HEK293T (cell line): ENCODE data around the gene PCGF3.

Experiments used
- ARNT ChIP-seq: fragments of 450-650 bp; IDR thresholded peaks from 2 replicates; pipeline ENCODE4 v1.6.1; 2017; ENCODE audit warnings: mild to moderate bottlenecking
- FOXA1 ChIP-seq: fragments of 450-650 bp; IDR thresholded peaks from 2 replicates; pipeline ENCODE4 v1.6.1; 2016; ENCODE audit warnings: mild to moderate bottlenecking
- FOXK2 ChIP-seq: fragments of 450-650 bp; IDR thresholded peaks from 2 replicates; pipeline ENCODE4 v1.6.1; 2016; ENCODE audit warnings: mild to moderate bottlenecking
- FOXM1 ChIP-seq: fragments of 450-650 bp; IDR thresholded peaks from 2 replicates; pipeline ENCODE4 v1.6.1; 2017; ENCODE audit warnings: mild to moderate bottlenecking, borderline replicate concordance
- L3MBTL2 ChIP-seq: fragments of 450-650 bp; conservative IDR thresholded peaks from 2 replicates; pipeline ENCODE4 v1.6.1; 2016; ENCODE audit warnings: mild to moderate bottlenecking
- LEF1 ChIP-seq: fragments of 450-650 bp; IDR thresholded peaks from 2 replicates; pipeline ENCODE4 v1.6.1; 2017; ENCODE audit warnings: mild to moderate bottlenecking, borderline replicate concordance
- PKNOX1 ChIP-seq: fragments of 450-650 bp; IDR thresholded peaks from 2 replicates; pipeline ENCODE4 v1.6.1; 2016
- SP1 ChIP-seq: fragments of 450-650 bp; IDR thresholded peaks from 2 replicates; pipeline ENCODE4 v1.6.1; 2017
- SUZ12 ChIP-seq: fragments of 450-650 bp; IDR thresholded peaks from 2 replicates; pipeline ENCODE4 v1.6.1; 2016; ENCODE audit warnings: mild to moderate bottlenecking
- TARDBP ChIP-seq: fragments of 450-650 bp; IDR thresholded peaks from 2 replicates; pipeline ENCODE4 v1.6.1; 2016
- ZNF384 ChIP-seq: fragments of 450-650 bp; IDR thresholded peaks from 2 replicates; pipeline ENCODE4 v1.6.1; 2016

DNA sequence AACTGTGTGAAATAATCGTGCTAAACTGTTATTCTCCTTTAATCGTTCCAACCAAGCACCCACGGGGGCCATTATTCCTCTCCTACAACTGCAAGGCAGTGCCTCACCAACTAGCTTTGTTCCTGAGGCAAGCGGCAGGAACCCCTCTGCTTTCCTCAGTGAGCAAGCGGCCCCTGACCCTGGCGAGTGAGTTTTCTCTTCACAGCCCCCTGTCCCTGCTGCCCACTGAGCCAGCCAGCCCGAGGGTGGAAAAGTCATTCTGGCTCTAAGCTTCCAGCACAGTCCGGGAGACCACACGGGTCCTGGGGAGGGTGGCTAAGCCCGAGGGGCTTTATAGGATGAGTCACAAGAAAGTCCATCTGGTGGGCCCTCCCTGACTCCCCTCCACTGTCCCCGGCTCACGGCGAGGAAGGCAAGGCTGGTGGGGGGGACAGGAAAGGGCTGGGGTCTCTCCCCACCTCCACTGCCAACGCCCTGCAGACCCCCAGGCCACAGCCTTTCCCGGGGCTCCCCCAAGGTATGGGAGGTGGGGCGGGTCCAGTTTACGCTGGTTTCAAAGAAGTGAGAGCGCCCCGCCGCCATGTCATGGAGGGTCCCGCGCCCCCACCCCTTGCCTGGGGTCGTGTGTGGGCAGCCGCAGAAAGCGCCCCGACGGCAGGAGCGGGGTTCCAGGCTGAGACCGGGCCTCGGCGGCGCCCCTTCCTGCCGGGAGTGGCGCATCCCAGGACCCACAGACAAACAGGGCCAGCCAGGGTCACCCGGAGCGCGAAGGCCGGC is 75.3 kb downstream of the PCGF3 start:
- no peak for TF ChIP-seq ZNF384
- TF ChIP-seq FOXM1 = no peak
- no peak for TF ChIP-seq SUZ12
- TF ChIP-seq TARDBP = no peak
- no peak for TF ChIP-seq FOXA1
- no peak for TF ChIP-seq SP1
- no peak for TF ChIP-seq FOXK2
- TF ChIP-seq LEF1 = no peak
- no peak for TF ChIP-seq PKNOX1
- no peak for TF ChIP-seq ARNT
- no peak for TF ChIP-seq L3MBTL2
